HEK293 (cell line): ENCODE results near the gene PDE8B.

Source experiments
- ZNF37A ChIP-seq: fragments of 450-650 bp; IDR thresholded peaks from 2 replicates; pipeline ENCODE4 v1.5.1; 2018; ENCODE audit warnings: missing biosample characterization, missing genetic modification characterization
- TF ChIP-seq, protein P1 (sequence below): fragments of 450-650 bp; formaldehyde crosslinking; IDR thresholded peaks from 2 replicates; pipeline ENCODE4 v1.5.1; 2016; ENCODE audit warnings: missing biosample characterization, missing genetic modification characterization

DNA sequence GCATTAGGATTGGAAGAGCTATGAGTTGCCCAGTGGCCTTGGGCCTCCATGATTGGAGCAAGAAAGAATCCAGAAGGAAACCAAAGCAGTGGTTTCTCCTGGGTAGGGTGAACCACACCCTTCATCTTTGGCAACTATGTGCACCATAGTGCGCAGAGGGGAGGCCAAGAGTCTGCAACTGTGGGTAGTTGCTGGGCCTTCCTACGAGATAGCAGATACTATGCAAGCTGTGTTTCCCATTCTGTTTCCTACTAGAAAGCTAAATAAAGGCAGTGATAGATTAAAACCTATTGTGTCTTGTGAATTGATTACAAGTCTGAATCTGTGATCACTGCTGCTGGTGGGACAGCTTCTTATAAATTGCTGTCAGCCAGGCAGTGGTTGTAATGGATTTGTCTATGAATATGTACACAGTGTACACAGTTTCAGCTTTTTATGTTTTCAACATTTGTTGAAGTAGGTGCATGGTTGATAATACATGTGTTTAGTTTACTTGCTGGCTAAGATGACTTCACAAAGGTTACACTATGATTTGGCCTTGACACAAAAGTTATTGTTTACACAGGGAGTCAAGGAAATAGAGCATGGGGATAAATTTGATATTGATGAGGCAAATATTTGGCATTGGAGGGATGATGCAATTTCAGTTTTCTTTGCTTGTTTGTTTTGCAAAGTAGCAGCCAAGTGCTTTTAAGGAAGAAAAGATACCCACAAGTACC, 23.7 kb upstream of the PDE8B start:
- TF ChIP-seq ZNF37A (tag by site-specific recombination): no peak
- TF ChIP-seq, protein P1, sequence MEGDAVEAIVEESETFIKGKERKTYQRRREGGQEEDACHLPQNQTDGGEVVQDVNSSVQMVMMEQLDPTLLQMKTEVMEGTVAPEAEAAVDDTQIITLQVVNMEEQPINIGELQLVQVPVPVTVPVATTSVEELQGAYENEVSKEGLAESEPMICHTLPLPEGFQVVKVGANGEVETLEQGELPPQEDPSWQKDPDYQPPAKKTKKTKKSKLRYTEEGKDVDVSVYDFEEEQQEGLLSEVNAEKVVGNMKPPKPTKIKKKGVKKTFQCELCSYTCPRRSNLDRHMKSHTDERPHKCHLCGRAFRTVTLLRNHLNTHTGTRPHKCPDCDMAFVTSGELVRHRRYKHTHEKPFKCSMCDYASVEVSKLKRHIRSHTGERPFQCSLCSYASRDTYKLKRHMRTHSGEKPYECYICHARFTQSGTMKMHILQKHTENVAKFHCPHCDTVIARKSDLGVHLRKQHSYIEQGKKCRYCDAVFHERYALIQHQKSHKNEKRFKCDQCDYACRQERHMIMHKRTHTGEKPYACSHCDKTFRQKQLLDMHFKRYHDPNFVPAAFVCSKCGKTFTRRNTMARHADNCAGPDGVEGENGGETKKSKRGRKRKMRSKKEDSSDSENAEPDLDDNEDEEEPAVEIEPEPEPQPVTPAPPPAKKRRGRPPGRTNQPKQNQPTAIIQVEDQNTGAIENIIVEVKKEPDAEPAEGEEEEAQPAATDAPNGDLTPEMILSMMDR (tag by site-specific recombination): no peak
